ENCODE results near the gene LSM14B. TPM values are rescaled to one million over a fixed set of nuclear protein-coding genes. Genes with fewer than 3 reads are reported as not detected.

LSM14B gene
- total RNA-seq, 1 experiment from 2014 or later, result 51.3 TPM

- Histone ChIP-seq H3K4me2 (ENCODE audit: low read length) (peak overlapping the region; percentile 92), H3K4me1 (ENCODE audit: control insufficient read depth in 1 of 2, insufficient read depth in 2 of 2, low read length in 2 of 2) (peaks cover 12 to 26% of the 10 kb centered on the region in 2 experiments), H3K27ac (ENCODE audit: low read depth, low read length) (peak overlapping the region; percentile 95), H3K27me3 (ENCODE audit: insufficient read depth, low read length) (no peaks in the 10 kb centered on the region), H3K9me2 (ENCODE audit: insufficient read depth) (no peaks in the 10 kb centered on the region), H3K9me3 (ENCODE audit: control insufficient read depth in 1 of 2, insufficient read depth in 1 of 2, low read depth in 1 of 2, low read length in 2 of 2) (no peaks in the 10 kb centered on the region), H2AFZ (ENCODE audit: low read depth, low read length, poor library complexity, severe bottlenecking) (no peak overlapping the region), H3K79me2 (ENCODE audit: insufficient read depth, low read length) (peaks cover 25% of the 10 kb centered on the region), H3K4me3 (replicated peaks in 1 of 2; ENCODE audit: low read depth in 1 of 2, low read length in 2 of 2) (peak overlapping the region; percentile 53 to 71), H3K36me3 (ENCODE audit: control insufficient read depth in 1 of 2, insufficient read depth in 2 of 2, low read length in 2 of 2) (peaks cover 24 to 27% of the 10 kb centered on the region in 2 experiments), H3K9ac (ENCODE audit: low read length) (peak overlapping the region; percentile 66), H4K20me1 (ENCODE audit: insufficient read depth) (no peaks in the 10 kb centered on the region; the same call in 1 of the 2 replicates)
- ChIA-PET RAD21 (ENCODE audit: low non-redundant PET in 1 of 2, low total read pairs in 2 of 2, uncharacterized antibody in 2 of 2, unreplicated experiment in 2 of 2) (no interaction called here), CTCF (no interaction called here), POLR2A (interaction anchor here (1.9 kb wide), 1 partner anchor 12 kb away, joined by 10 read pairs; no protein-coding TSS in a partner anchor)
- no TSS peak for BruUV-seq (replicated peaks)
- TF ChIP-seq POLR2AphosphoS5 (IDR thresholded peaks at IDR 0.05; ENCODE audit: low read depth, low read length), result no peak
- TF ChIP-seq RAD21 (IDR thresholded peaks at IDR 0.05; ENCODE audit: low read depth), result no peak
- TF ChIP-seq CEBPB (IDR thresholded peaks at IDR 0.05; ENCODE audit: low read depth), result no peak
- no peak for TF ChIP-seq SP1 (IDR thresholded peaks at IDR 0.05; ENCODE audit: low read depth)
- no peak for TF ChIP-seq YY1 (IDR thresholded peaks at IDR 0.05; ENCODE audit: extremely low read depth, insufficient replicate concordance, low read depth, low read length)
- TF ChIP-seq CTCF (IDR thresholded peaks at IDR 0.05 in 2 of 3, conservative IDR thresholded peaks at IDR 0.05 in 1 of 3; ENCODE audit: borderline replicate concordance in 1 of 3, insufficient read depth in 1 of 3, low read depth in 2 of 3, low read length in 2 of 3), result no peak
- TF ChIP-seq MAX (IDR thresholded peaks at IDR 0.05), result no peak
- TF ChIP-seq ZFX (IDR thresholded peaks at IDR 0.05), result no peak
- no peak for TF ChIP-seq ATF3 (IDR thresholded peaks at IDR 0.05)
- TF ChIP-seq ELF1 (IDR thresholded peaks at IDR 0.05; ENCODE audit: borderline replicate concordance, low read depth), result no peak
- no peak for TF ChIP-seq POLR2A (IDR thresholded peaks at IDR 0.05; ENCODE audit: borderline replicate concordance, extremely low read depth, insufficient read depth, insufficient read length)
- TF ChIP-seq EGR1 (IDR thresholded peaks at IDR 0.05; ENCODE audit: low read depth), result no peak
- TF ChIP-seq, protein P1, sequence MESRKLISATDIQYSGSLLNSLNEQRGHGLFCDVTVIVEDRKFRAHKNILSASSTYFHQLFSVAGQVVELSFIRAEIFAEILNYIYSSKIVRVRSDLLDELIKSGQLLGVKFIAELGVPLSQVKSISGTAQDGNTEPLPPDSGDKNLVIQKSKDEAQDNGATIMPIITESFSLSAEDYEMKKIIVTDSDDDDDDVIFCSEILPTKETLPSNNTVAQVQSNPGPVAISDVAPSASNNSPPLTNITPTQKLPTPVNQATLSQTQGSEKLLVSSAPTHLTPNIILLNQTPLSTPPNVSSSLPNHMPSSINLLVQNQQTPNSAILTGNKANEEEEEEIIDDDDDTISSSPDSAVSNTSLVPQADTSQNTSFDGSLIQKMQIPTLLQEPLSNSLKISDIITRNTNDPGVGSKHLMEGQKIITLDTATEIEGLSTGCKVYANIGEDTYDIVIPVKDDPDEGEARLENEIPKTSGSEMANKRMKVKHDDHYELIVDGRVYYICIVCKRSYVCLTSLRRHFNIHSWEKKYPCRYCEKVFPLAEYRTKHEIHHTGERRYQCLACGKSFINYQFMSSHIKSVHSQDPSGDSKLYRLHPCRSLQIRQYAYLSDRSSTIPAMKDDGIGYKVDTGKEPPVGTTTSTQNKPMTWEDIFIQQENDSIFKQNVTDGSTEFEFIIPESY (IDR thresholded peaks at IDR 0.05; ENCODE audit: extremely low read depth, insufficient replicate concordance, low read length), result no peak
- TF ChIP-seq FOSL1 (IDR thresholded peaks at IDR 0.05; ENCODE audit: low read depth), result no peak
- TF ChIP-seq CBX3 (IDR thresholded peaks at IDR 0.05; ENCODE audit: low read depth), result no peak
- TF ChIP-seq TCF7L2 (IDR thresholded peaks at IDR 0.05; ENCODE audit: borderline replicate concordance, extremely low read depth, insufficient read depth, insufficient read length), result no peak
- TF ChIP-seq SIN3A (IDR thresholded peaks at IDR 0.05; ENCODE audit: low read depth), result no peak
- no peak for TF ChIP-seq JUND (IDR thresholded peaks at IDR 0.05)
- no peak for TF ChIP-seq EZH2 (IDR thresholded peaks at IDR 0.05)
- TF ChIP-seq SRF (IDR thresholded peaks at IDR 0.05; ENCODE audit: low read depth), result no peak
- DNase-seq (ENCODE audit: low read depth, low spot score) (no peak), ATAC-seq (no peak)
- intact Hi-C loops (cut with micrococcal nuclease), result loop anchor here (5.0 kb wide), 1 partner anchor 56 kb away; the partner anchor contains the start of gene TAF4
Observed at GRCh38 chr20:62123450-62124118, 1.3 kb downstream of the LSM14B start.
